A549 (cell line): ENCODE data around the gene PLD1. TPM values are rescaled to one million over a fixed set of nuclear protein-coding genes. Genes with fewer than 3 reads are reported as not detected.

Experiments used
- ATAC-seq, 2 experiments: fragments of 200-7000 bp in 1 of 2; fragments of >200 bp in 1 of 2; cut with Nextera tagmentation in 1 of 2; cut with Tn5 transposase in 1 of 2; 3 replicates each; pipeline versions ENCODE4 v1.8.0 to v1.9.1; 2018 to 2020; ENCODE audit warnings: mild to moderate bottlenecking in 1 of 2, moderate library complexity in 1 of 2
- CTCF ChIA-PET: fragments of 300-600 bp; sonication (Branson Sonifier 250); formaldehyde crosslinking; extraction: SDS; loops from one replicate; lab custom pipeline; 2021; ENCODE audit warnings: antibody characterized with exemption, inconsistent platforms; lab: Yijun Ruan, JAX
- POLR2A ChIA-PET: fragments of 350-600 bp; formaldehyde crosslinking; extraction: SDS; loops from one replicate; lab custom pipeline; 2021; ENCODE audit warnings: antibody characterized with exemption, inconsistent platforms; lab: Yijun Ruan, JAX
- DNase-seq, 2 experiments: peaks; one replicate each; pipeline versions ENCODE4 v3.0.0 to v3.0.0-alpha.2; 2011 to 2016; ENCODE audit warnings: low read depth in 1 of 2, low spot score in 1 of 2
- FAIRE-seq: peaks from 2 replicates; lab custom pipeline; 2011; peaks lifted over from hg19 to GRCh38; lab: Jason Lieb, UNC
- H3K27ac ChIP-seq, 2 experiments: fragments of >200 bp; sonication (Bioruptor Twin); formaldehyde crosslinking; 3 replicates each; pipeline ENCODE4 v1.5.1; 2016 to 2017
- H3K4me1 ChIP-seq: fragments of >200 bp; sonication (Bioruptor Twin); formaldehyde crosslinking; 3 replicates; pipeline ENCODE4 v1.6.1; 2016
- H3K4me2 ChIP-seq: fragments of >200 bp; sonication (Bioruptor Twin); formaldehyde crosslinking; 3 replicates; pipeline ENCODE4 v1.6.1; 2016
- H3K4me3 ChIP-seq: fragments of >200 bp; sonication (Bioruptor Twin); formaldehyde crosslinking; 3 replicates; pipeline ENCODE4 v1.5.1; 2016
- H3K9me3 ChIP-seq: fragments of >200 bp; sonication (Bioruptor Twin); formaldehyde crosslinking; 3 replicates; pipeline ENCODE4 v1.6.1; 2016
- BCL3 ChIP-seq: fragments of >200 bp; sonication (Bioruptor Twin); formaldehyde crosslinking; IDR thresholded peaks from 3 replicates; pipeline ENCODE4 v1.6.1; 2016
- CEBPB ChIP-seq, 2 experiments: fragments of >200 bp in 1 of 2; sonication (Bioruptor Twin) in 1 of 2; formaldehyde crosslinking in 1 of 2; IDR thresholded peaks; 2 replicates each; pipeline ENCODE4 v1.6.1; 2012 to 2016
- CHD2 ChIP-seq: fragments of 150-350 bp; IDR thresholded peaks from 2 replicates; pipeline ENCODE4 v1.6.1; 2014; ENCODE audit warnings: low read length; ENCODE audit not compliant: partially characterized antibody
- E2F6 ChIP-seq: IDR thresholded peaks from 2 replicates; pipeline ENCODE4 v1.6.1; 2012; ENCODE audit warnings: low read depth, borderline replicate concordance
- FOSL2 ChIP-seq, 2 experiments: fragments of 450-650 bp in 1 of 2; fragments of >200 bp in 1 of 2; sonication (Bioruptor Twin) in 1 of 2; formaldehyde crosslinking; IDR thresholded peaks; 2 replicates each; pipeline versions ENCODE4 v1.5.0 to v1.6.1; 2016 to 2020; ENCODE audit warnings: mild to moderate bottlenecking in 1 of 2, moderate library complexity in 1 of 2
- HDAC2 ChIP-seq: fragments of 200-600 bp; sonication (generic); IDR thresholded peaks from 2 replicates; pipeline ENCODE4 v1.6.1; 2016
- HES2 ChIP-seq: fragments of >200 bp; sonication (Bioruptor Twin); formaldehyde crosslinking; IDR thresholded peaks from 2 replicates; pipeline ENCODE4 v1.6.1; 2016
- HMGXB4 ChIP-seq: fragments of 250-450 bp; sonication (Bioruptor Pico); IDR thresholded peaks from 2 replicates; pipeline ENCODE4 v1.5.0; 2021; ENCODE audit warnings: mild to moderate bottlenecking, moderate library complexity, borderline replicate concordance
- HOXB13 ChIP-seq: fragments of 250-450 bp; sonication (Bioruptor Pico); IDR thresholded peaks from 2 replicates; pipeline ENCODE4 v1.5.0; 2020; ENCODE audit warnings: low read depth, mild to moderate bottlenecking, moderate library complexity
- MAFK ChIP-seq: fragments of 450-650 bp; IDR thresholded peaks from 2 replicates; pipeline ENCODE4 v1.6.1; 2014; ENCODE audit not compliant: partially characterized antibody
- MAX ChIP-seq: IDR thresholded peaks from 2 replicates; pipeline ENCODE4 v1.6.1; 2012
- MYC ChIP-seq: IDR thresholded peaks from 2 replicates; pipeline ENCODE4 v1.6.1; 2012; ENCODE audit warnings: mild to moderate bottlenecking, inconsistent platforms, low read length, improper control_type of control experiment, borderline replicate concordance
- NFE2L2 ChIP-seq: fragments of 150-350 bp; conservative IDR thresholded peaks from 2 replicates; pipeline ENCODE4 v1.6.1; 2014; ENCODE audit warnings: low read length
- PHF8 ChIP-seq: fragments of 200-600 bp; sonication (generic); IDR thresholded peaks from 2 replicates; pipeline ENCODE4 v1.6.1; 2016; ENCODE audit warnings: low read depth, mild to moderate bottlenecking, antibody characterized with exemption, moderate library complexity, borderline replicate concordance
- RCOR1 ChIP-seq: fragments of 150-350 bp; IDR thresholded peaks from 2 replicates; pipeline ENCODE4 v1.6.1; 2014; ENCODE audit warnings: antibody characterized with exemption, low read length, low read depth
- TP53 ChIP-seq: fragments of 250-450 bp; sonication (Bioruptor Pico); IDR thresholded peaks from 2 replicates; pipeline ENCODE4 v1.5.0; 2021; ENCODE audit warnings: mild to moderate bottlenecking, moderate library complexity
- USF2 ChIP-seq: fragments of 450-650 bp; IDR thresholded peaks from 2 replicates; pipeline ENCODE4 v1.6.1; 2014; ENCODE audit warnings: antibody characterized with exemption
- ZC3H11A ChIP-seq: fragments of 450-650 bp; IDR thresholded peaks from 2 replicates; pipeline ENCODE4 v1.6.1; 2014; ENCODE audit warnings: antibody characterized with exemption, mild to moderate bottlenecking
- WGBS: methylation state at CpG from one replicate; pipeline ENCODE4 v1.1.6; 2017; ENCODE audit errors: missing lambda C conversion rate; 5-methylcytosine and 5-hydroxymethylcytosine counted together
- polyA plus RNA-seq, 4 experiments: library from polyadenylated mRNA; depleted of rRNA in 3 of 4; stranded (reverse); fragments of >200 nt; fragmentation: RNase III in 1 of 4; extraction: RNeasy Plus Mini Kit Qiagen cat#74134 plus additional on column Dnase treatment in 1 of 4; gene quantifications; 2 replicates in 3 of 4; 3 replicates in 1 of 4; pipeline ENCODE4 v1.2.3, GENCODE V29; 2011 to 2017

Gene PLD1
- polyA plus RNA-seq, 2 of the 4 experiments (the other 2 are of a cell fraction): 6.6 to 27.2 TPM

GRCh38 chr3:171802590-171802956, 7.7 kb downstream of the PLD1 start:
- H3K9me3 ChIP-seq: no peaks in the 10 kb centered on the region
- WGBS: 74% methylated on average over 3 of the region's 3 CpGs
- DNase-seq (no peak), FAIRE-seq (no peak), ATAC-seq (no peak)
- peaks cover 66% of the 10 kb centered on the region for H3K4me1 ChIP-seq
- ChIA-PET CTCF (interaction anchor here (0.6 to 3.4 kb wide), 3 partner anchors 27 to 837 kb away, joined by 3 to 11 read pairs (median 4); no protein-coding TSS in a partner anchor), POLR2A (no interaction called here)
- no peak for TF ChIP-seq E2F6
- no peak for TF ChIP-seq NFE2L2
- TF ChIP-seq TP53 (CRISPR knock-in tag): no peak
- no peak for TF ChIP-seq MAFK
- no peak for TF ChIP-seq CHD2
- no peak for TF ChIP-seq ZC3H11A
- no peak for TF ChIP-seq RCOR1
- no peak for TF ChIP-seq MAX
- TF ChIP-seq HMGXB4 (CRISPR knock-in tag): no peak
- TF ChIP-seq USF2: no peak
- TF ChIP-seq HOXB13 (CRISPR knock-in tag): no peak
- no peak for TF ChIP-seq PHF8
- no peak for TF ChIP-seq BCL3
- no peak for TF ChIP-seq CEBPB (IDR thresholded peaks at IDR 0.05)
- TF ChIP-seq HDAC2: no peak
- no peak for TF ChIP-seq MYC
- H3K4me2 ChIP-seq: peak overlapping the region; percentile 42; the same call in 2 of the 3 replicates
- H3K4me3 ChIP-seq: no peak overlapping the region
- peak overlapping the region; percentile 0 to 73; a peak in 3 of 6 replicates for H3K27ac ChIP-seq

DNA sequence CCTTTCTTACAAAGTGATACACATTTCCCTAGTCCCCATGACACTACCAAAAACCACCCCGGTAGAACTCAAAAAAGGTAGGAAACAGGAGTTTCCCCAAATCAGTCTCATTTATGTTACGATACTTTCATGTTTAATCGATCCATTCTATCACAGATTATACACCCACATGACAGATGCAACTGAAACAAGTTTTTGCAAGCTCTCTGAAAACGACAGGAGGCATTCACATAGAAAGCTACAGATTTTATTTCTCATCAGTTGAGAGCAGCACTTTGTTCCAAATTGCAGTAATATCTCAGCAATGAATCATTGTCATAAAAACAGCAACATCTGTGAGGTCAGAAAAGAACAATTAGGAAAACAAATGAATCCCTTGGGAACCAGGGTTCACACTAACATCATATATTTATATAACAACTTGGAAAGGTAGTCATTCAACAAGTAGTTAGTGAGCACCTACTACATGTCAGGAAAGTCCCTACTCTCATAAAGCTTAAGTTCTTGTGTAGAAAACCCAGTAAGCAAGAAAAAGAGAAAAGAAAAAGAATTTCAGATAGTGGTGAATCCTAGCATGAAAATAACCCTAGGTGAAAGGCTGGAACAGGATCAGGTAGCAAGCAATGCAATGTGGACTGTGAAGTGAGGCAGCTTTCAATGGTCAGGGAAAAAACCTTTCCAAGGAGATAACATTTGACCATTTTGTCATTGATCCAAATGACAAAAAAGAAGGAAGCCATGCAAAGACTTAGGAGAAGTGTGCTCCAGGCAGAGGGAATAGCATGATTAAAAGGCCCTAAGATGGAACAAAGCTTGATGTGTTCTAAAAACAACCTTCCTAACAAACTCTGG, 8.3 kb downstream of the PLD1 start:
- ATAC-seq: peak in 1 of 2 experiments; percentile 11; a peak in 2 of 6 replicates
- H3K4me2 ChIP-seq: peak overlapping the region; percentile 42
- H3K9me3 ChIP-seq: no peaks in the 10 kb centered on the region
- H3K4me1 ChIP-seq: peaks cover 64% of the 10 kb centered on the region
- DNase-seq: peak in 1 of 2 experiments; percentile 59
- 66% methylated on average over 4 of the region's 4 CpGs for WGBS
- TF ChIP-seq CEBPB (IDR thresholded peaks at IDR 0.05) (peak in 1 of 2 experiments; percentile 11; a peak in 1 of 4 replicates), HES2 (no peak), FOSL2 (IDR thresholded peaks at IDR 0.05) (no peak), FOSL2 (CRISPR knock-in tag; IDR thresholded peaks at IDR 0.05) (peak; percentile 64; the same call in 1 of the 2 replicates)
- ChIA-PET POLR2A (no interaction called here), CTCF (interaction anchor here (0.6 to 3.4 kb wide), 3 partner anchors 28 to 837 kb away, joined by 3 to 11 read pairs (median 4); no protein-coding TSS in a partner anchor)
- H3K27ac ChIP-seq: peak overlapping the region; percentile 0 to 73; a peak in 3 of 6 replicates
- no peak overlapping the region for H3K4me3 ChIP-seq
- FAIRE-seq: no peak
